OCI-LY3 (cell line): ENCODE measurements around the gene ZNF768.

Experiments used
- EZH2phosphoT487 ChIP-seq: fragments of 200-600 bp; shearing (Covaris generic); IDR thresholded peaks from 2 replicates; pipeline ENCODE4 v1.6.1; 2018; ENCODE audit warnings: antibody characterized with exemption, mixed run types, low read depth
- TF ChIP-seq, protein P1 (sequence below): fragments of 200-600, 300-600 bp; sonication (generic); IDR thresholded peaks from 2 replicates; pipeline ENCODE4 v1.5.1; 2014; ENCODE audit warnings: antibody characterized with exemption, low read length, low read depth

DNA sequence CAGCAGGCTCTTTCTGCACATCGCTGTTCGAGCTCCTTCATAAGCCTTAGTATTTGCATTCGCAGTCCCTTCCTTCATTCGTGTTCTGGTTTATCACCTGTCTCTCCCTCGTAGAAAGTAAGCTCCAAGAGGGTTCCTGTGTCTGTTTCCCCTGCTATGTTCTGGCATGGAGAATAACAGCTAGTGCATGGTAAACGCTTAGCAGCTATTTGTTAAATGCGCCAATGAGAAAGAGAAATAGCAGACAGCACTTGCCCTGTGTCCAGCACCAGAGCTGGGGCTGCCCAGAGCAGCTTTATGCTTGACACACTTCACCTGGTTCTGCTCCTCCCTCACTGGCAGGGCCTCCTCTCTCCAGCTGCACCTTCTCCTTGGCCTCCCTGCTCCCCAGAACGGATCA is 39.6 kb upstream of the ZNF768 start:
- TF ChIP-seq, protein P1, sequence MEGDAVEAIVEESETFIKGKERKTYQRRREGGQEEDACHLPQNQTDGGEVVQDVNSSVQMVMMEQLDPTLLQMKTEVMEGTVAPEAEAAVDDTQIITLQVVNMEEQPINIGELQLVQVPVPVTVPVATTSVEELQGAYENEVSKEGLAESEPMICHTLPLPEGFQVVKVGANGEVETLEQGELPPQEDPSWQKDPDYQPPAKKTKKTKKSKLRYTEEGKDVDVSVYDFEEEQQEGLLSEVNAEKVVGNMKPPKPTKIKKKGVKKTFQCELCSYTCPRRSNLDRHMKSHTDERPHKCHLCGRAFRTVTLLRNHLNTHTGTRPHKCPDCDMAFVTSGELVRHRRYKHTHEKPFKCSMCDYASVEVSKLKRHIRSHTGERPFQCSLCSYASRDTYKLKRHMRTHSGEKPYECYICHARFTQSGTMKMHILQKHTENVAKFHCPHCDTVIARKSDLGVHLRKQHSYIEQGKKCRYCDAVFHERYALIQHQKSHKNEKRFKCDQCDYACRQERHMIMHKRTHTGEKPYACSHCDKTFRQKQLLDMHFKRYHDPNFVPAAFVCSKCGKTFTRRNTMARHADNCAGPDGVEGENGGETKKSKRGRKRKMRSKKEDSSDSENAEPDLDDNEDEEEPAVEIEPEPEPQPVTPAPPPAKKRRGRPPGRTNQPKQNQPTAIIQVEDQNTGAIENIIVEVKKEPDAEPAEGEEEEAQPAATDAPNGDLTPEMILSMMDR = no peak
- TF ChIP-seq EZH2phosphoT487 = no peak
